CD14-positive monocyte (primary cell): ENCODE data around the gene ZNF675. TPM values are rescaled to one million over a fixed set of nuclear protein-coding genes. Genes with fewer than 3 reads are reported as not detected.
"Not testable (repeated sequence)": the region's sequence is repeated elsewhere in the genome, so short reads cannot be mapped to it uniquely, and the experiment has no call there.

Experiments used
- DNase-seq, 3 donors: peaks; one replicate each; pipeline ENCODE4 v3.0.0-alpha.2; 2011 to 2022
- H2AFZ ChIP-seq: 2 replicates; pipeline ENCODE4 v1.6.0; 2012; ENCODE audit warnings: mild to moderate bottlenecking, low read depth, low read length, inconsistent platforms; ENCODE audit not compliant: insufficient read depth, poor library complexity, severe bottlenecking
- H3K27ac ChIP-seq, 2 donors: 1 replicate in 1 of 2; 2 replicates in 1 of 2; pipeline ENCODE4 v1.5.1; 2012 to 2013; ENCODE audit warnings: low read length in 2 of 2, control low read depth in 1 of 2, inconsistent platforms in 1 of 2, low read depth in 1 of 2, mild to moderate bottlenecking in 1 of 2
- H3K27me3 ChIP-seq, 2 donors: one replicate each; pipeline versions ENCODE4 v1.6.0 to v1.6.1; 2011 to 2013; ENCODE audit warnings: low read length in 2 of 2; ENCODE audit not compliant: control insufficient read depth in 2 of 2, insufficient read depth in 2 of 2
- H3K36me3 ChIP-seq, 2 donors: replicated peaks in 1 of 2; 1 replicate in 1 of 2; 2 replicates in 1 of 2; pipeline versions ENCODE4 v1.5.1 to v1.6.1; 2012 to 2013; ENCODE audit warnings: low read length in 2 of 2, control low read depth in 1 of 2, inconsistent platforms in 1 of 2, mild to moderate bottlenecking in 1 of 2; ENCODE audit not compliant: insufficient read depth in 2 of 2, control insufficient read depth in 1 of 2
- H3K4me1 ChIP-seq, 2 donors: 1 replicate in 1 of 2; 2 replicates in 1 of 2; pipeline versions ENCODE4 v1.5.1 to v1.6.1; 2012 to 2013; ENCODE audit warnings: low read length in 2 of 2, control low read depth in 1 of 2, inconsistent platforms in 1 of 2, mild to moderate bottlenecking in 1 of 2, moderate library complexity in 1 of 2; ENCODE audit not compliant: insufficient read depth in 2 of 2, control insufficient read depth in 1 of 2
- H3K4me2 ChIP-seq: replicated peaks from 2 replicates; pipeline ENCODE3; 2012; ENCODE audit warnings: low read length, moderate library complexity, mild to moderate bottlenecking; ENCODE audit not compliant: poor library complexity, severe bottlenecking; ENCODE audit errors: extremely low read depth
- H3K4me3 ChIP-seq, 3 experiments: fragments of 200-600 bp in 1 of 3; sonication (generic) in 1 of 3; replicated peaks in 1 of 3; 1 replicate in 2 of 3; 2 replicates in 1 of 3; pipeline ENCODE4 v1.5.1; 2011 to 2013; ENCODE audit warnings: low read length in 3 of 3, mild to moderate bottlenecking in 3 of 3, control low read depth in 2 of 3, low read depth in 2 of 3, inconsistent platforms in 1 of 3, moderate library complexity in 1 of 3
- H3K79me2 ChIP-seq: 2 replicates; pipeline ENCODE4 v1.6.0; 2012; ENCODE audit warnings: mild to moderate bottlenecking, control low read depth, inconsistent platforms, low read length, moderate library complexity; ENCODE audit not compliant: insufficient read depth
- H3K9ac ChIP-seq: 2 replicates; pipeline ENCODE4 v1.6.0; 2017; ENCODE audit warnings: low read length, mild to moderate bottlenecking; ENCODE audit not compliant: insufficient read depth, poor library complexity, severe bottlenecking
- H3K9me3 ChIP-seq, 2 donors: replicated peaks in 1 of 2; 1 replicate in 1 of 2; 2 replicates in 1 of 2; pipeline versions ENCODE4 v1.5.1 to v1.6.1; 2012 to 2013; ENCODE audit warnings: low read length in 2 of 2, control low read depth in 1 of 2; ENCODE audit not compliant: control insufficient read depth in 1 of 2, insufficient read depth in 1 of 2
- H4K20me1 ChIP-seq: 2 replicates; pipeline ENCODE4 v1.6.0; 2012; ENCODE audit warnings: mild to moderate bottlenecking, low read length, control low read depth, moderate library complexity; ENCODE audit not compliant: insufficient read depth
- H3K27ac Mint-ChIP-seq, 7 donors: one replicate each; pipeline ENCODE4 v1.8.0; 2020; ENCODE audit warnings: mild to moderate bottlenecking in 7 of 7, mixed read lengths in 7 of 7, moderate library complexity in 6 of 7, inconsistent platforms in 2 of 7
- H3K27me3 Mint-ChIP-seq, 3 donors: one replicate each; pipeline ENCODE4 v1.8.0; 2021 to 2022; ENCODE audit warnings: low read depth in 3 of 3, mild to moderate bottlenecking in 3 of 3, mixed read lengths in 3 of 3, moderate library complexity in 3 of 3, inconsistent platforms in 1 of 3
- H3K36me3 Mint-ChIP-seq, 2 donors: one replicate each; pipeline ENCODE4 v1.8.0; 2020; ENCODE audit warnings: mixed read lengths in 2 of 2, inconsistent platforms in 1 of 2, mild to moderate bottlenecking in 1 of 2
- H3K4me1 Mint-ChIP-seq: one replicate; pipeline ENCODE4 v1.8.0; 2020; ENCODE audit warnings: mild to moderate bottlenecking, mixed read lengths
- H3K4me3 Mint-ChIP-seq, 2 donors: one replicate each; pipeline ENCODE4 v1.8.0; 2020; ENCODE audit warnings: mild to moderate bottlenecking in 2 of 2, mixed read lengths in 2 of 2, moderate library complexity in 1 of 2
- H3K9me3 Mint-ChIP-seq, 7 donors: one replicate each; pipeline ENCODE4 v1.8.0; 2020 to 2022; ENCODE audit warnings: mixed read lengths in 7 of 7, mild to moderate bottlenecking in 6 of 7, moderate library complexity in 6 of 7, inconsistent platforms in 2 of 7
- CTCF ChIP-seq: fragments of 200-600 bp; IDR thresholded peaks from one replicate; pipeline ENCODE4 v1.8.0; 2022; ENCODE audit warnings: antibody characterized with exemption, mild to moderate bottlenecking
- WGBS: methylation state at CpG from one replicate; pipeline ENCODE4 v1.1.5; 2013; ENCODE audit warnings: missing lambda C conversion rate; ENCODE audit not compliant: insufficient coverage; 5-methylcytosine and 5-hydroxymethylcytosine counted together
- intact Hi-C, 2 donors: fragments of 100-400 bp; cut with micrococcal nuclease; formaldehyde crosslinking; loops; one replicate each; pipeline versions ENCODE4 v1.15.0 to v1.15.1; 2023
- polyA minus RNA-seq: library from RNA; depleted of rRNA, polyadenylated mRNA; stranded (reverse); fragments of >200 nt; gene quantifications from 2 replicates; pipeline ENCODE4 v1.2.3, GENCODE V29; 2012
- polyA plus RNA-seq, 3 donors: library from polyadenylated mRNA; depleted of rRNA in 1 of 3; unstranded in 2 of 3; stranded (reverse) in 1 of 3; fragments of 300-500 nt in 2 of 3; fragments of >200 nt in 1 of 3; fragmentation: Illumina TruSeq in 2 of 3; gene quantifications; 1 replicate in 2 of 3; 2 replicates in 1 of 3; pipeline ENCODE4 v1.2.3, GENCODE V29; 2012 to 2021
- total RNA-seq, 12 experiments: library from RNA in 1 of 12; stranded (reverse) in 1 of 12; fragments of 120-200 nt in 1 of 12; gene quantifications; one replicate each; pipeline ENCODE4 v1.2.4 and lab custom pipeline; 2013 to 2026; ENCODE audit warnings: mixed read lengths in 6 of 12, inconsistent platforms in 1 of 12

Gene ZNF675
- 10.0 TPM for total RNA-seq (2013)
- 1 to 10 TPM; 1.8 to 6.7 (median 5.3) TPM for polyA plus RNA-seq
- 2.8 and 3.1 TPM in 2 replicates for polyA minus RNA-seq
- 3.1 to 14.9 (median 8.3) reads per million in 11 experiments for total RNA-seq (lab: John Stamatoyannopoulos, UW)

GRCh38 chr19:23686621-23687423, at the start of gene ZNF675:
TSS of gene ZNF675 (minus strand) at chr19:23687212. CDS start at chr19:23687033, 179 bp downstream.
- peak; percentile 78 to 88 (median 80) for DNase-seq
- Mint-ChIP-seq H3K27me3 (no peaks in the 10 kb centered on the region), H3K9me3 (peaks cover 14 to 59% (median 45%) of the 10 kb centered on the region in 7 donors), H3K27ac (peak within 1 kb of the TSS; percentile 94 to 98 (median 96)), H3K36me3 (peaks cover 15 to 28% of the 10 kb centered on the region in 2 donors), H3K4me1 (peaks cover 6% of the 10 kb centered on the region), H3K4me3 (peak within 1 kb of the TSS; percentile 98)
- Histone ChIP-seq H3K36me3 (peaks cover 4 to 8% of the 10 kb centered on the region in 2 donors), H3K4me3 (peak within 1 kb of the TSS; percentile 70 to 92 (median 73)), H2AFZ (peak within 1 kb of the TSS; percentile 87), H3K9ac (peak within 1 kb of the TSS; percentile 84), H3K9me3 (peaks cover 38 to 40% of the 10 kb centered on the region in 2 donors), H3K79me2 (peaks cover 41% of the 10 kb centered on the region), H3K4me2 (peak within 1 kb of the TSS; percentile 74), H3K27me3 (no peaks in the 10 kb centered on the region), H4K20me1 (no peaks in the 10 kb centered on the region), H3K27ac (peak within 1 kb of the TSS; percentile 84 to 94), H3K4me1 (peaks cover 0 to 6% of the 10 kb centered on the region in 2 donors)
- intact Hi-C loops = no loop called here
- no peak for TF ChIP-seq CTCF
- under 1% methylated on average over 29 of the region's 33 CpGs for WGBS

- intact Hi-C loops, H3K79me2 ChIP-seq, H3K27ac Mint-ChIP-seq, DNase-seq, H3K36me3 ChIP-seq, H3K4me1 Mint-ChIP-seq, H4K20me1 ChIP-seq, H3K4me1 ChIP-seq, H3K4me3 Mint-ChIP-seq, H3K36me3 Mint-ChIP-seq, H3K27me3 ChIP-seq, H3K4me3 ChIP-seq, H3K27ac ChIP-seq, H3K27me3 Mint-ChIP-seq, H3K9ac ChIP-seq, H2AFZ ChIP-seq, H3K4me2 ChIP-seq: not testable (repeated sequence)
- no CpG with 5 or more reads among the region's 6 CpGs for WGBS
- peaks cover 36 to 37% of the 10 kb centered on the region in 2 donors for H3K9me3 ChIP-seq
- peaks cover 9 to 68% (median 51%) of the 10 kb centered on the region in 7 donors for H3K9me3 Mint-ChIP-seq
These were observed 43.9 kb upstream of the ZNF675 start for GRCh38 chr19:23730729-23731465.

- DNase-seq, H3K27me3 Mint-ChIP-seq, H3K27ac Mint-ChIP-seq, H3K36me3 Mint-ChIP-seq, H3K4me1 ChIP-seq, H3K36me3 ChIP-seq, H3K4me1 Mint-ChIP-seq, H3K4me3 Mint-ChIP-seq, H3K27me3 ChIP-seq, H3K4me2 ChIP-seq, intact Hi-C loops, H4K20me1 ChIP-seq, H3K27ac ChIP-seq, H3K4me3 ChIP-seq, H2AFZ ChIP-seq, H3K79me2 ChIP-seq, H3K9ac ChIP-seq: not testable (repeated sequence)
- WGBS = no CpG with 5 or more reads among the region's 6 CpGs
- H3K9me3 Mint-ChIP-seq = peaks cover 14 to 58% (median 49%) of the 10 kb centered on the region in 7 donors
- peaks cover 37% of the 10 kb centered on the region in 2 donors for H3K9me3 ChIP-seq
These were observed 37.1 kb upstream of the ZNF675 start for GRCh38 chr19:23724161-23724560.
